ENCODE measurements around the gene MTAP.
A peak's percentile ranks its signal among the peaks of the same experiment; 100 is the strongest.

The MTAP gene

GRCh38 chr9:21777701-21778100 is 24.7 kb upstream of the MTAP start:
- H4K20me1 ChIP-seq, result no peaks in the 10 kb centered on the region
- H3K9ac ChIP-seq, result peak overlapping the region in 6 of 11 experiments; percentile 9 to 51 (median 36); a peak in 4 of 22 replicates
- H3K4me2 ChIP-seq, result peak overlapping the region; percentile 38 to 76 (median 70)
- peak overlapping the region in 10 of 11 experiments; percentile 4 to 73 (median 66); a peak in 18 of 22 replicates for H3K27ac ChIP-seq
- no peaks in the 10 kb centered on the region for H3K27me3 ChIP-seq
- no peaks in the 10 kb centered on the region for H3K36me3 ChIP-seq
- H3K4me3 ChIP-seq, result peak overlapping the region in 1 of 10 experiments; percentile 6; a peak in 1 of 20 replicates
- peaks cover 21 to 39% (median 32%) of the 10 kb centered on the region in 10 experiments for H3K4me1 ChIP-seq
- no peak for TF ChIP-seq Cebpa-rat (IDR thresholded peaks at IDR 0.05)
- peaks cover 0 to 5% (median 0%) of the 10 kb centered on the region in 11 experiments; a peak in 5 of 22 replicates for H3K9me3 ChIP-seq (replicated peaks in 1 of 11)

- H3K9ac ChIP-seq, result peak overlapping the region in 6 of 11 experiments; percentile 9 to 51 (median 36); a peak in 5 of 22 replicates
- peaks cover 21 to 38% (median 32%) of the 10 kb centered on the region in 10 experiments for H3K4me1 ChIP-seq
- peaks cover 0 to 5% (median 0%) of the 10 kb centered on the region in 11 experiments; a peak in 5 of 22 replicates for H3K9me3 ChIP-seq (replicated peaks in 1 of 11)
- no peaks in the 10 kb centered on the region for H4K20me1 ChIP-seq
- peak overlapping the region; percentile 38 to 76 (median 70) for H3K4me2 ChIP-seq
- no peaks in the 10 kb centered on the region for H3K27me3 ChIP-seq
- peak overlapping the region in 1 of 10 experiments; percentile 6; a peak in 2 of 20 replicates for H3K4me3 ChIP-seq
- H3K27ac ChIP-seq, result peak overlapping the region in 10 of 11 experiments; percentile 4 to 73 (median 66); a peak in 18 of 22 replicates
- peak in 5 of 11 experiments; percentile 35 to 66 (median 50); a peak in 5 of 22 replicates for TF ChIP-seq Cebpa-rat (IDR thresholded peaks at IDR 0.05)
- no peaks in the 10 kb centered on the region for H3K36me3 ChIP-seq
Observed at GRCh38 chr9:21778304-21778703, 24.1 kb upstream of the MTAP start.

GRCh38 chr9:21779397-21779796 is 23.0 kb upstream of the MTAP start:
- no peaks in the 10 kb centered on the region for H3K27me3 ChIP-seq
- no peaks in the 10 kb centered on the region for H4K20me1 ChIP-seq
- no peak overlapping the region for H3K9ac ChIP-seq
- no peak for TF ChIP-seq Cebpa-rat (IDR thresholded peaks at IDR 0.05)
- peaks cover 0 to 5% (median 0%) of the 10 kb centered on the region in 11 experiments; a peak in 5 of 22 replicates for H3K9me3 ChIP-seq (replicated peaks in 1 of 11)
- H3K27ac ChIP-seq, result peak overlapping the region in 9 of 11 experiments; percentile 5 to 73 (median 63); a peak in 11 of 22 replicates
- H3K36me3 ChIP-seq, result no peaks in the 10 kb centered on the region
- H3K4me1 ChIP-seq, result peaks cover 21 to 38% (median 32%) of the 10 kb centered on the region in 10 experiments
- peak overlapping the region in 10 of 11 experiments; percentile 27 to 76 (median 46); a peak in 18 of 22 replicates for H3K4me2 ChIP-seq
- H3K4me3 ChIP-seq, result no peak overlapping the region

- Histone ChIP-seq H3K4me2 (no peak overlapping the region), H3K27ac (no peak overlapping the region)
Observed at GRCh38 chr9:21781656-21782055, 20.8 kb upstream of the MTAP start.

GRCh38 chr9:21782205-21782604 is 20.2 kb upstream of the MTAP start:
- H3K9me3 ChIP-seq (replicated peaks in 1 of 11), result peaks cover 0 to 4% (median 0%) of the 10 kb centered on the region in 11 experiments; a peak in 1 of 22 replicates
- H4K20me1 ChIP-seq, result no peaks in the 10 kb centered on the region
- no peaks in the 10 kb centered on the region for H3K27me3 ChIP-seq
- peaks cover 19 to 29% (median 23%) of the 10 kb centered on the region in 10 experiments for H3K4me1 ChIP-seq
- no peak overlapping the region for H3K4me2 ChIP-seq
- H3K36me3 ChIP-seq, result no peaks in the 10 kb centered on the region
- no peak for TF ChIP-seq Cebpa-rat (IDR thresholded peaks at IDR 0.05)
- H3K9ac ChIP-seq, result no peak overlapping the region
- no peak overlapping the region for H3K4me3 ChIP-seq
- H3K27ac ChIP-seq, result no peak overlapping the region

More at GRCh38 chr9:21781656-21782055, 20.8 kb upstream of the MTAP start:
- Histone ChIP-seq H3K9me3 (replicated peaks in 1 of 11) (peaks cover 0 to 4% (median 0%) of the 10 kb centered on the region in 11 experiments; a peak in 1 of 22 replicates), H3K4me1 (peaks cover 21 to 30% (median 27%) of the 10 kb centered on the region in 10 experiments), H3K27me3 (no peaks in the 10 kb centered on the region), H3K9ac (no peak overlapping the region), H4K20me1 (no peaks in the 10 kb centered on the region), H3K4me3 (no peak overlapping the region), H3K36me3 (no peaks in the 10 kb centered on the region)
- TF ChIP-seq Cebpa-rat (IDR thresholded peaks at IDR 0.05), result no peak

- TF ChIP-seq Cebpa-rat (IDR thresholded peaks at IDR 0.05), result no peak
- Histone ChIP-seq H3K4me3 (no peak overlapping the region), H3K9ac (no peak overlapping the region), H3K9me3 (replicated peaks in 1 of 11) (no peaks in the 10 kb centered on the region), H4K20me1 (no peaks in the 10 kb centered on the region), H3K4me2 (no peak overlapping the region), H3K27me3 (no peaks in the 10 kb centered on the region), H3K36me3 (no peaks in the 10 kb centered on the region), H3K27ac (no peak overlapping the region), H3K4me1 (no peaks in the 10 kb centered on the region)
Observed at GRCh38 chr9:21788752-21789151, 13.7 kb upstream of the MTAP start.

GRCh38 chr9:21789541-21790037 is 12.8 kb upstream of the MTAP start:
- Histone ChIP-seq H3K4me2 (peak overlapping the region in 7 of 11 experiments; percentile 18 to 69 (median 39); a peak in 8 of 22 replicates), H3K9ac (peak overlapping the region in 5 of 11 experiments; percentile 2 to 49 (median 37); a peak in 1 of 22 replicates), H3K4me3 (peak overlapping the region in 4 of 10 experiments; percentile 28 to 50 (median 38); a peak in 7 of 20 replicates)

GRCh38 chr9:21795483-21795882 is 7.0 kb upstream of the MTAP start:
- Histone ChIP-seq H3K27ac (no peak overlapping the region), H4K20me1 (no peaks in the 10 kb centered on the region), H3K4me3 (no peak overlapping the region), H3K4me2 (no peak overlapping the region), H3K9ac (no peak overlapping the region), H3K4me1 (no peaks in the 10 kb centered on the region), H3K9me3 (replicated peaks in 1 of 11) (no peaks in the 10 kb centered on the region), H3K36me3 (no peaks in the 10 kb centered on the region), H3K27me3 (no peaks in the 10 kb centered on the region)
- no peak for TF ChIP-seq Cebpa-rat (IDR thresholded peaks at IDR 0.05)

More at GRCh38 chr9:21789541-21790037, 12.8 kb upstream of the MTAP start:
- Histone ChIP-seq H3K9me3 (replicated peaks in 1 of 11) (no peaks in the 10 kb centered on the region), H3K27ac (peak overlapping the region in 1 of 11 experiments; percentile 50; a peak in 1 of 22 replicates), H3K27me3 (no peaks in the 10 kb centered on the region), H3K4me1 (no peaks in the 10 kb centered on the region), H4K20me1 (no peaks in the 10 kb centered on the region), H3K36me3 (no peaks in the 10 kb centered on the region)
- no peak for TF ChIP-seq Cebpa-rat (IDR thresholded peaks at IDR 0.05)

GRCh38 chr9:21796768-21797167 is 5.7 kb upstream of the MTAP start:
- Histone ChIP-seq H3K4me3 (no peak overlapping the region), H3K4me2 (no peak overlapping the region), H3K4me1 (peaks cover 3 to 7% (median 5%) of the 10 kb centered on the region in 10 experiments; a peak in 17 of 20 replicates), H3K36me3 (no peaks in the 10 kb centered on the region), H4K20me1 (no peaks in the 10 kb centered on the region), H3K27me3 (no peaks in the 10 kb centered on the region), H3K9me3 (replicated peaks in 1 of 11) (no peaks in the 10 kb centered on the region), H3K27ac (no peak overlapping the region), H3K9ac (no peak overlapping the region)
- no peak for TF ChIP-seq Cebpa-rat (IDR thresholded peaks at IDR 0.05)

Data from BLaER1 treated with 17β-estradiol and CSF1 and Interleukin-3, amounts not matched to agents 10 nM and 100 nM (cell line).